AG10803 (cell line): ENCODE results near the gene GFRAL.
"Not testable (repeated sequence)": the region's sequence is repeated elsewhere in the genome, so short reads cannot be mapped to it uniquely, and the experiment has no call there.

Source experiments
- DNase-seq: peaks from one replicate; pipeline ENCODE4 v3.0.0; 2010; ENCODE audit warnings: low read depth
- H3K4me3 ChIP-seq: 2 replicates; pipeline ENCODE4 v1.5.1; 2011; ENCODE audit warnings: mild to moderate bottlenecking, low read length, control low read depth
- TF ChIP-seq, protein P1 (sequence below): conservative IDR thresholded peaks from 2 replicates; pipeline ENCODE4 v1.5.1; 2011; ENCODE audit warnings: mild to moderate bottlenecking, low read length, control low read depth, inconsistent platforms

Gene GFRAL, protein sequence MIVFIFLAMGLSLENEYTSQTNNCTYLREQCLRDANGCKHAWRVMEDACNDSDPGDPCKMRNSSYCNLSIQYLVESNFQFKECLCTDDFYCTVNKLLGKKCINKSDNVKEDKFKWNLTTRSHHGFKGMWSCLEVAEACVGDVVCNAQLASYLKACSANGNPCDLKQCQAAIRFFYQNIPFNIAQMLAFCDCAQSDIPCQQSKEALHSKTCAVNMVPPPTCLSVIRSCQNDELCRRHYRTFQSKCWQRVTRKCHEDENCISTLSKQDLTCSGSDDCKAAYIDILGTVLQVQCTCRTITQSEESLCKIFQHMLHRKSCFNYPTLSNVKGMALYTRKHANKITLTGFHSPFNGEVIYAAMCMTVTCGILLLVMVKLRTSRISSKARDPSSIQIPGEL

DNA sequence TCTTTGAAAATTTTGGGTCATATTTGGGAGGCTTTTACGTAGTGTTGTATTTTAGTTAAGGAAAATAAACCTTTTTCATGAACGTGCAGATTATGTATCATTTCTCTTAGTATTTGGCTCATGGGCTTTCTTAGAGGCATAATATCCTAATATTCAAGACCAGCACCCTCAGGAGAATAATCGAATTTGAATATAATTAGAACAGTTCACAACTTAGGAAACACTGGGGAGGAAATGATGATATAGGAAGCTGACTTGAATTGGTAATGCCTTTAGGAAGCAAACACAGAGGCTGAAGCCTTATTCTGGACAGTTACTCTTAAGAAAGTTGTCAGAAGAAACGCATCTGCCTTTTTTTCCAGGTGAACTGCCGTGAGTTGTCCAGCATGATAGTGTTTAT lies at the start of gene GFRAL:
TSS of gene GFRAL (plus strand) at position 301 of the 400 bp plus-strand sequence. CDS start at position 387, 86 bp downstream.
- no peak within 1 kb of the TSS for H3K4me3 ChIP-seq
- no peak for DNase-seq
- TF ChIP-seq, protein P1, sequence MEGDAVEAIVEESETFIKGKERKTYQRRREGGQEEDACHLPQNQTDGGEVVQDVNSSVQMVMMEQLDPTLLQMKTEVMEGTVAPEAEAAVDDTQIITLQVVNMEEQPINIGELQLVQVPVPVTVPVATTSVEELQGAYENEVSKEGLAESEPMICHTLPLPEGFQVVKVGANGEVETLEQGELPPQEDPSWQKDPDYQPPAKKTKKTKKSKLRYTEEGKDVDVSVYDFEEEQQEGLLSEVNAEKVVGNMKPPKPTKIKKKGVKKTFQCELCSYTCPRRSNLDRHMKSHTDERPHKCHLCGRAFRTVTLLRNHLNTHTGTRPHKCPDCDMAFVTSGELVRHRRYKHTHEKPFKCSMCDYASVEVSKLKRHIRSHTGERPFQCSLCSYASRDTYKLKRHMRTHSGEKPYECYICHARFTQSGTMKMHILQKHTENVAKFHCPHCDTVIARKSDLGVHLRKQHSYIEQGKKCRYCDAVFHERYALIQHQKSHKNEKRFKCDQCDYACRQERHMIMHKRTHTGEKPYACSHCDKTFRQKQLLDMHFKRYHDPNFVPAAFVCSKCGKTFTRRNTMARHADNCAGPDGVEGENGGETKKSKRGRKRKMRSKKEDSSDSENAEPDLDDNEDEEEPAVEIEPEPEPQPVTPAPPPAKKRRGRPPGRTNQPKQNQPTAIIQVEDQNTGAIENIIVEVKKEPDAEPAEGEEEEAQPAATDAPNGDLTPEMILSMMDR, result no peak

DNA sequence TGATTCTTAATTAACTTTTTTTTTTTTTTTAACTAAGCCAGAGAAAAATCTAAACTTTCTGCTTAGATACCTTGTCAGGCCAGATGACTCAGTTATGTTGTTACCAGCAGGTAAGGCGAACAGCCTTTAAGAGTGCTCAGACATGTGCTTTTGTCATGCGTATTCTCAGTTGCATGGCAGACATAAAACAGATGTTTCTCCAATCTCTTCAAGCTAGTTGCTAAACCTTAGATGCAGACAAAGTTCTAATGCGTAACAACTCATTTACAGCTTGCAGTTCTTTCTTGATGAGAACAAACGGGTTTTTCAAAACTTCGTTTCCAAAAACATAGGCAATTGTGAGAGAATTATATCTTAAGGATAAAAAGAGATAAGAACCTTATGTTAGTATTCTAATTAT lies 49.6 kb upstream of the GFRAL start:
- no peak overlapping the region for H3K4me3 ChIP-seq
- no peak for DNase-seq
- TF ChIP-seq, protein P1, result no peak

DNA sequence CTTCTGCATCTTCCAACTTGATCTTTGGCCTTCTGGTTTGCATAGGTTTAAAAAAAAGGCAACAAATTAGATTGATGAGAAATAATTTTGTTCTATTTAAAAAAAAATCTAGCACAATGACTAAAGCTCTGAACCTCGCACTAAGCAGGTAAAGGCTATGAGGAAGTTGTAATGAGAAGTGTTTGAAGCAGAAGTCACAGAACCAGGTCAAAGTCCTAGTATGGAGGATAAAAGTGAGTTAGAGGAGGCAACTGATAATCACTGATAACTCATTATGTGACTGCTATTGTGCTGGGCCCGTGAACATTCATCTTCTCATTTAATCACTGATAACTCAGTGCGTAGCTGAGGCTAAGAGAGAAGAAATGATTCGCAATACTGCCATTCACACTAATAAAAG lies 46.1 kb upstream of the GFRAL start:
- TF ChIP-seq, protein P1, result no peak
- DNase-seq, result no peak
- H3K4me3 ChIP-seq, result no peak overlapping the region

DNA sequence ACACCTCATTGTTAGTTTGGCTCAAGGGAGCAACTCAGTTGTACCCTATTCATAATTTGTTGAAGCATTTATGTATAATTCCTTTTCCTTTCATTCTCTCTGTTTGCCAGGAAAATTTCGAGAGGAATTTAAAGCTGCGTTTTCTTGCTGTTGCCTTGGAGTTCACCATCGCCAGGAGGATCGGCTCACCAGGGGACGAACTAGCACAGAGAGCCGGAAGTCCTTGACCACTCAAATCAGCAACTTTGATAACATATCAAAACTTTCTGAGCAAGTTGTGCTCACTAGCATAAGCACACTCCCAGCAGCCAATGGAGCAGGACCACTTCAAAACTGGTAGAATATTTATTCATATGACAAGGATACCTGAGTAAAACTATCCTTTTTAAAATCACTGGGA lies 45.2 kb upstream of the GFRAL start:
- DNase-seq, result no peak
- TF ChIP-seq, protein P1, result no peak
- no peak overlapping the region for H3K4me3 ChIP-seq

DNA sequence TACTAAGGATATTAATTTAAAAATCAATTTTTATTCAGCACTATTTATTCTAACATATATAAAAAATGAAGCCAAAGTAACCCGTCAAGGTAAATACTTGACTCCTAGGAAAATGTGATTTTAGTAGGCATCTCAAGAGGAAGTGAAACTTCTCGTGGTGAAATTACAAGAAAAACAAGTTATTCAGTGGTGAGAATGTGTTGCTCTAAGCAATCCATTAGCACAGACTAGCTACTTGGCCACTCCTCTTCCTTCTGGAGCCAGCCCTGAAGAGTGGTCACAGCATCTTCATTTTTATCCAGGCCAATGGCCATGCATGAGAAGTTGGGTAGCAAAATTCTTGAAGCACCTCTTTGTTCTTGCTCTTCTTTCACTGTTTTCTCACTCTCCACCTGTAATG lies 40.4 kb upstream of the GFRAL start:
- H3K4me3 ChIP-seq, result no peak overlapping the region
- DNase-seq, result no peak
- TF ChIP-seq, protein P1, result no peak

DNA sequence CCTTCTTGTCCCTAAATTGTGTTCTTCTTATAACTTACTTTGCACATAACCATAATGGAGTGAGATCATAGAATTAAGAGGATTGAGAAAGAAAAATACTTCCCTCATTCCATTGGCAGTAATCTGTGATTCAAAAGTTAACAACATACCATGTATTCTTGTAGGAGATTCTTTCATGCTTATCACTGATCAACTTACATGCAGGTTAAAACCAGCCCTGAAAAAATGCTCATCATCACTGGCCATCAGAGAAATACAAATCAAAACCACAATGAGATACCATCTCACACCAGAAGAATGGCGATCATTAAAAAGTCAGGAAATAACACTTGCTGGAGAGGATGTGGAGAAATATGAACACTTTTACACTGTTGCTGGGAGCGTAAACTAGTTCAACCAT lies 36.5 kb upstream of the GFRAL start:
- H3K4me3 ChIP-seq, result no peak overlapping the region
- TF ChIP-seq, protein P1, result no peak
- DNase-seq, result no peak

DNA sequence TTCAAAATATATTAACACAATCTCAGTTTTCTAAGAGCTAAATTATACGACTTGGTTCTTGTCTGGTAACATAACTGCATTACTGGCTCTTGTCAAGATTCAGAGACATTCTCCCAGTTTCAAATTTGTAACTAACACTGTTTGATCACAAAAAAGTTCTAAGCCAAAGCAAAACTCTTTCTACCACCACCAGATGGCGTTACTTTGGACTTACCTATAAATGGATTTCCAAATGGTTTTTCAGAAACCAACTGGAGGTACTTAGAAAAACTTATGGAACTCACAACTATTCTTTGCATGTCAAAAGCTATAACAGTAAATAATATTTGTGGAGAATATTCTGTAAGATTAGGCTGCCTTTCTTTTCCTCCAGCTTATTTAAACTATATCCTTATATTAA lies 34.2 kb upstream of the GFRAL start:
- DNase-seq, result no peak
- H3K4me3 ChIP-seq, result no peak overlapping the region
- TF ChIP-seq, protein P1, result peak; percentile 24

DNA sequence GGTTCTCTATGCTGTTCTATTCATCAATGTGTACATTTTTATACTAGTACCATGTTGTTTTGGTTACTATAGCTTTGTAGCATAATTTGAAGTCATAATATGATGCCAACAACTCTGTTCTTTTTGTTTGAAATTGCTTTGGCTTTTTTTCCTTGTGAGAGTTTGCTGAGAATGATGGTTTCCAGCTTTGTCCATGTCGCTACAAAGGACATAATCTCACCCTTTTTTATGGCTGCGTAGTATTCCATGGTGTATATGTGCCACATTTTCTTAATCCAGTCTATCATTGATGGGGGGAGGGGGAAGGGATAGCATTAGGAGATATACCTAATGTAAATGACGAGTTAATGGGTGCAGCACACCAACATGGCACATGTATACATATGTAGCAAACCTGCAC lies 30.1 kb upstream of the GFRAL start:
- DNase-seq, H3K4me3 ChIP-seq: not testable (repeated sequence)
